ENCODE data around the gene KAT8. TPM values are rescaled to one million over a fixed set of nuclear protein-coding genes. Genes with fewer than 3 reads are reported as not detected.

Gene KAT8
- total and polyA plus RNA-seq, 2 of the 13 experiments (the other 11 are each of a cell fraction or from before 2014, with no cell fraction given), result 79.0 to 84.2 TPM

GRCh38 chr16:31108035-31108793, 9.2 kb upstream of the KAT8 start, which contains the start of gene BCKDK (continued):
- TF ChIP-seq UBTF (CRISPR knock-in tag; IDR thresholded peaks at IDR 0.05) (peak; percentile 32; the same call in 1 of the 2 replicates), ZNF574 (CRISPR knock-in tag; IDR thresholded peaks at IDR 0.05) (peak; percentile 92), ATF5 (CRISPR knock-in tag; IDR thresholded peaks at IDR 0.05; ENCODE audit: low read depth) (no peak), ZUFSP (CRISPR knock-in tag; IDR thresholded peaks at IDR 0.05; ENCODE audit: borderline replicate concordance) (no peak), ZNF589 (CRISPR knock-in tag; conservative IDR thresholded peaks at IDR 0.05) (peak; percentile 89), CREM (IDR thresholded peaks at IDR 0.05) (peak; percentile 77; the same call in 1 of the 2 replicates), CREM (CRISPR knock-in tag; IDR thresholded peaks at IDR 0.05) (0 out of 2 replicates have a peak, but pooled peaks have one; percentile 25), ZNF432 (CRISPR knock-in tag; IDR thresholded peaks at IDR 0.05; ENCODE audit: borderline replicate concordance) (no peak), GTF2F1 (IDR thresholded peaks at IDR 0.05; ENCODE audit: low read length) (no peak), ZNF672 (CRISPR knock-in tag; IDR thresholded peaks at IDR 0.05) (no peak), TBL1XR1 (IDR thresholded peaks at IDR 0.05; ENCODE audit: borderline replicate concordance, low read length, partially characterized antibody) (no peak), ZKSCAN1 (IDR thresholded peaks at IDR 0.05; ENCODE audit: low read length) (no peak), KLF15 (CRISPR knock-in tag; IDR thresholded peaks at IDR 0.05; ENCODE audit: borderline replicate concordance) (no peak), ZNF33B (CRISPR knock-in tag; IDR thresholded peaks at IDR 0.05) (no peak), ZNF816 (CRISPR knock-in tag; IDR thresholded peaks at IDR 0.05; ENCODE audit: borderline replicate concordance) (peak; percentile 88), ADNP (CRISPR knock-in tag; IDR thresholded peaks at IDR 0.05) (no peak), NCOR1 (IDR thresholded peaks at IDR 0.05; ENCODE audit: borderline replicate concordance, low read length) (no peak), ZSCAN5A (CRISPR knock-in tag; IDR thresholded peaks at IDR 0.05; ENCODE audit: borderline replicate concordance) (no peak)

Measured in HepG2 (cell line).